HepG2 (cell line): Measurements from ENCODE around the gene NINL. TPM values are rescaled to one million over a fixed set of nuclear protein-coding genes. Genes with fewer than 3 reads are reported as not detected.

Experiments
- DPF2 ChIP-seq: sonication (generic); formaldehyde crosslinking; IDR thresholded peaks from 2 replicates; pipeline ENCODE4 v1.4.0; 2020; ENCODE audit warnings: mild to moderate bottlenecking, low read depth, missing genetic modification reagents, borderline replicate concordance
- FOXO1 ChIP-seq: sonication (generic); formaldehyde crosslinking; IDR thresholded peaks from 2 replicates; pipeline ENCODE4 v1.4.0; 2020; ENCODE audit warnings: missing genetic modification reagents
- GLI4 ChIP-seq: sonication (generic); formaldehyde crosslinking; IDR thresholded peaks from 2 replicates; pipeline ENCODE4 v1.5.1; 2020; ENCODE audit warnings: missing genetic modification reagents, mild to moderate bottlenecking, moderate library complexity, borderline replicate concordance
- GMEB1 ChIP-seq: sonication (generic); formaldehyde crosslinking; IDR thresholded peaks from 2 replicates; pipeline ENCODE4 v1.5.1; 2020; ENCODE audit warnings: missing genetic modification reagents, mild to moderate bottlenecking, borderline replicate concordance
- KDM3A ChIP-seq: IDR thresholded peaks from 2 replicates; pipeline ENCODE4 v1.6.1; 2018; ENCODE audit warnings: low read depth, missing compliant biosample characterization
- KDM4B ChIP-seq: sonication (generic); formaldehyde crosslinking; IDR thresholded peaks from 2 replicates; pipeline ENCODE4 v1.4.0; 2020; ENCODE audit warnings: missing genetic modification reagents
- KLF16 ChIP-seq, 2 experiments: sonication (generic) in 1 of 2; formaldehyde crosslinking in 1 of 2; IDR thresholded peaks; 2 replicates each; pipeline versions ENCODE4 v1.6.1 to v1.8.0; 2016 to 2023; ENCODE audit warnings: missing genetic modification reagents in 2 of 2, missing compliant biosample characterization in 1 of 2
- MAX ChIP-seq: IDR thresholded peaks from 2 replicates; pipeline ENCODE4 v1.6.1; 2012; ENCODE audit warnings: inconsistent platforms
- MTA3 ChIP-seq: sonication (generic); formaldehyde crosslinking; IDR thresholded peaks from 2 replicates; pipeline ENCODE4 v1.4.0; 2020; ENCODE audit warnings: missing genetic modification reagents
- MYPOP ChIP-seq: sonication (generic); formaldehyde crosslinking; IDR thresholded peaks from 2 replicates; pipeline ENCODE4 v1.8.1; 2023; ENCODE audit warnings: mild to moderate bottlenecking, moderate library complexity, missing genetic modification reagents
- NCOR1 ChIP-seq: fragments of 200-600 bp; sonication (generic); IDR thresholded peaks from 2 replicates; pipeline ENCODE4 v1.7.0; 2017; ENCODE audit warnings: antibody characterized with exemption, low read length, borderline replicate concordance
- NFIB ChIP-seq: sonication (generic); formaldehyde crosslinking; IDR thresholded peaks from 2 replicates; pipeline ENCODE4 v1.9.0; 2021; ENCODE audit warnings: missing genetic modification reagents, mild to moderate bottlenecking, borderline replicate concordance
- NFKB2 ChIP-seq: sonication (generic); formaldehyde crosslinking; IDR thresholded peaks from 2 replicates; pipeline ENCODE4 v1.4.0; 2020; ENCODE audit warnings: missing genetic modification reagents, borderline replicate concordance
- NR2F6 ChIP-seq, 2 experiments: IDR thresholded peaks; 2 replicates each; pipeline ENCODE4 v1.6.1; 2016; ENCODE audit warnings: antibody characterized with exemption in 1 of 2, mild to moderate bottlenecking in 1 of 2
- NRL ChIP-seq: sonication (generic); formaldehyde crosslinking; IDR thresholded peaks from 2 replicates; pipeline ENCODE4 v1.5.0; 2020; ENCODE audit warnings: missing genetic modification reagents, mild to moderate bottlenecking, moderate library complexity, borderline replicate concordance
- RNF2 ChIP-seq: fragments of 450-650 bp; conservative IDR thresholded peaks from 2 replicates; pipeline ENCODE4 v1.6.1; 2016; ENCODE audit warnings: low read depth
- SIX4 ChIP-seq: sonication (generic); formaldehyde crosslinking; IDR thresholded peaks from 2 replicates; pipeline ENCODE4 v1.4.0; 2020; ENCODE audit warnings: missing genetic modification reagents
- SP140L ChIP-seq: sonication (generic); formaldehyde crosslinking; IDR thresholded peaks from 2 replicates; pipeline ENCODE4 v1.4.0; 2020; ENCODE audit warnings: missing genetic modification reagents, borderline replicate concordance
- SSRP1 ChIP-seq: IDR thresholded peaks from 2 replicates; pipeline ENCODE4 v1.6.1; 2016; ENCODE audit warnings: control low read depth
- ZBTB49 ChIP-seq: sonication (generic); formaldehyde crosslinking; IDR thresholded peaks from 2 replicates; pipeline ENCODE4 v1.4.0; 2020; ENCODE audit warnings: missing genetic modification reagents, borderline replicate concordance
- ZNF282 ChIP-seq: fragments of 450-650 bp; IDR thresholded peaks from 2 replicates; pipeline ENCODE4 v1.6.1; 2018; ENCODE audit not compliant: partially characterized antibody
- ZNF616 ChIP-seq: sonication (generic); formaldehyde crosslinking; IDR thresholded peaks from 2 replicates; pipeline ENCODE4 v1.5.0; 2020; ENCODE audit warnings: low read depth, mild to moderate bottlenecking, missing genetic modification reagents
- ZNF678 ChIP-seq: sonication (generic); formaldehyde crosslinking; IDR thresholded peaks from 2 replicates; pipeline ENCODE4 v1.4.0; 2020; ENCODE audit warnings: mild to moderate bottlenecking, missing genetic modification reagents
- ZNF773 ChIP-seq: sonication (generic); formaldehyde crosslinking; IDR thresholded peaks from 2 replicates; pipeline ENCODE4 v1.4.0; 2020; ENCODE audit warnings: missing genetic modification reagents, borderline replicate concordance
- ZNF792 ChIP-seq: IDR thresholded peaks from 2 replicates; pipeline ENCODE4 v1.6.1; 2016
- polyA plus RNA-seq, 8 experiments: library from polyadenylated mRNA; depleted of rRNA in 3 of 8; stranded (reverse) in 7 of 8; unstranded in 1 of 8; fragments of >200 nt; fragmentation: Illumina TruSeq in 4 of 8; extraction: Trizol in 4 of 8; gene quantifications; 2 replicates each; pipeline versions ENCODE4 v1.2.1 to v1.2.3, GENCODE V29; 2011 to 2016; ENCODE audit warnings: low read depth in 4 of 8, missing spikeins in 1 of 8, mixed read lengths in 1 of 8; ENCODE audit not compliant: insufficient read depth in 1 of 8
- total RNA-seq, 5 experiments: library from RNA; depleted of rRNA; stranded (reverse); fragments of >200 nt; fragmentation: Illumina TruSeq; extraction: Trizol; gene quantifications; 2 replicates each; pipeline ENCODE4 v1.2.3, GENCODE V29; 2016; ENCODE audit warnings: low read depth in 1 of 5

Gene NINL
- total and polyA plus RNA-seq, 2 of the 13 experiments (the other 11 are each of a cell fraction or from before 2014, with no cell fraction given): 32.3 to 34.3 TPM

GRCh38 chr20:25525867-25526266 is 59.5 kb downstream of the NINL start (continued):
- TF ChIP-seq ZNF792 (CRISPR knock-in tag) (no peak; the same call in 1 of the 2 replicates), FOXO1 (CRISPR knock-in tag) (peak; percentile 85), SIX4 (CRISPR knock-in tag) (peak; percentile 39; the same call in 1 of the 2 replicates), KDM3A (CRISPR knock-in tag) (no peak), ZNF616 (CRISPR knock-in tag) (no peak), SP140L (CRISPR knock-in tag) (no peak), NR2F6 (IDR thresholded peaks at IDR 0.05) (0 out of 2 replicates have a peak, but pooled peaks have one; percentile 55), NR2F6 (CRISPR knock-in tag; IDR thresholded peaks at IDR 0.05) (no peak), NFIB (no peak), KLF16 (CRISPR knock-in tag; IDR thresholded peaks at IDR 0.05) (peak in 1 of 2 experiments; percentile 71; a peak in 2 of 4 replicates), NRL (CRISPR knock-in tag) (no peak), ZNF678 (CRISPR knock-in tag) (no peak), MTA3 (CRISPR knock-in tag) (no peak), NCOR1 (peak; percentile 91; the same call in 1 of the 2 replicates), ZBTB49 (CRISPR knock-in tag) (no peak), GLI4 (CRISPR knock-in tag) (no peak), ZNF773 (no peak), RNF2 (no peak), MYPOP (no peak), MAX (peak; percentile 66), DPF2 (CRISPR knock-in tag) (peak; percentile 39; the same call in 1 of the 2 replicates), NFKB2 (no peak), SSRP1 (0 out of 2 replicates have a peak, but pooled peaks have one; percentile 59), KDM4B (CRISPR knock-in tag) (no peak), ZNF282 (no peak), GMEB1 (CRISPR knock-in tag) (no peak)
